WTC11 (cell line): Measurements from ENCODE around the gene GCAT.

Source experiments
- PREB ChIP-seq: sonication (generic); formaldehyde crosslinking; IDR thresholded peaks from 2 replicates; pipeline ENCODE4 v1.8.1; 2022; ENCODE audit warnings: mild to moderate bottlenecking, missing genetic modification reagents, moderate library complexity, borderline replicate concordance
- SP1 ChIP-seq: sonication (generic); formaldehyde crosslinking; conservative IDR thresholded peaks from 2 replicates; pipeline ENCODE4 v1.8.1; 2022; ENCODE audit warnings: missing genetic modification reagents
- TEAD1 ChIP-seq: sonication (generic); formaldehyde crosslinking; IDR thresholded peaks from 2 replicates; pipeline ENCODE4 v1.8.0; 2022; ENCODE audit warnings: mild to moderate bottlenecking, missing genetic modification reagents
- TEAD4 ChIP-seq: sonication (generic); formaldehyde crosslinking; IDR thresholded peaks from 2 replicates; pipeline ENCODE4 v1.8.0; 2022; ENCODE audit warnings: mild to moderate bottlenecking, missing genetic modification reagents
- ZBTB43 ChIP-seq: sonication (generic); formaldehyde crosslinking; IDR thresholded peaks from 2 replicates; pipeline ENCODE4 v1.8.1; 2023; ENCODE audit warnings: mild to moderate bottlenecking, missing genetic modification reagents
- ZNF416 ChIP-seq: fragments of 250-450 bp; sonication (Bioruptor Pico); IDR thresholded peaks from 2 replicates; pipeline ENCODE4 v1.9.0; 2021; ENCODE audit warnings: mild to moderate bottlenecking, inconsistent platforms
- TF ChIP-seq, protein P1 (sequence below): sonication (generic); formaldehyde crosslinking; IDR thresholded peaks from 2 replicates; pipeline ENCODE4 v1.8.1; 2022; ENCODE audit warnings: missing genetic modification reagents, borderline replicate concordance
- TF ChIP-seq, protein P2 (sequence below): fragments of 200-600 bp; IDR thresholded peaks from 2 replicates; pipeline ENCODE4 v1.8.0; 2022; ENCODE audit warnings: antibody characterized with exemption

- TF ChIP-seq SP1 (CRISPR knock-in tag): no peak
- TF ChIP-seq ZBTB43 (CRISPR knock-in tag): no peak
- TF ChIP-seq, protein P1, sequence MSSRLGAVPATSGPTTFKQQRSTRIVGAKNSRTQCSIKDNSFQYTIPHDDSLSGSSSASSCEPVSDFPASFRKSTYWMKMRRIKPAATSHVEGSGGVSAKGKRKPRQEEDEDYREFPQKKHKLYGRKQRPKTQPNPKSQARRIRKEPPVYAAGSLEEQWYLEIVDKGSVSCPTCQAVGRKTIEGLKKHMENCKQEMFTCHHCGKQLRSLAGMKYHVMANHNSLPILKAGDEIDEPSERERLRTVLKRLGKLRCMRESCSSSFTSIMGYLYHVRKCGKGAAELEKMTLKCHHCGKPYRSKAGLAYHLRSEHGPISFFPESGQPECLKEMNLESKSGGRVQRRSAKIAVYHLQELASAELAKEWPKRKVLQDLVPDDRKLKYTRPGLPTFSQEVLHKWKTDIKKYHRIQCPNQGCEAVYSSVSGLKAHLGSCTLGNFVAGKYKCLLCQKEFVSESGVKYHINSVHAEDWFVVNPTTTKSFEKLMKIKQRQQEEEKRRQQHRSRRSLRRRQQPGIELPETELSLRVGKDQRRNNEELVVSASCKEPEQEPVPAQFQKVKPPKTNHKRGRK (CRISPR knock-in tag): no peak
- no peak for TF ChIP-seq PREB (CRISPR knock-in tag)
- no peak for TF ChIP-seq TEAD4 (CRISPR knock-in tag)
- TF ChIP-seq, protein P2, sequence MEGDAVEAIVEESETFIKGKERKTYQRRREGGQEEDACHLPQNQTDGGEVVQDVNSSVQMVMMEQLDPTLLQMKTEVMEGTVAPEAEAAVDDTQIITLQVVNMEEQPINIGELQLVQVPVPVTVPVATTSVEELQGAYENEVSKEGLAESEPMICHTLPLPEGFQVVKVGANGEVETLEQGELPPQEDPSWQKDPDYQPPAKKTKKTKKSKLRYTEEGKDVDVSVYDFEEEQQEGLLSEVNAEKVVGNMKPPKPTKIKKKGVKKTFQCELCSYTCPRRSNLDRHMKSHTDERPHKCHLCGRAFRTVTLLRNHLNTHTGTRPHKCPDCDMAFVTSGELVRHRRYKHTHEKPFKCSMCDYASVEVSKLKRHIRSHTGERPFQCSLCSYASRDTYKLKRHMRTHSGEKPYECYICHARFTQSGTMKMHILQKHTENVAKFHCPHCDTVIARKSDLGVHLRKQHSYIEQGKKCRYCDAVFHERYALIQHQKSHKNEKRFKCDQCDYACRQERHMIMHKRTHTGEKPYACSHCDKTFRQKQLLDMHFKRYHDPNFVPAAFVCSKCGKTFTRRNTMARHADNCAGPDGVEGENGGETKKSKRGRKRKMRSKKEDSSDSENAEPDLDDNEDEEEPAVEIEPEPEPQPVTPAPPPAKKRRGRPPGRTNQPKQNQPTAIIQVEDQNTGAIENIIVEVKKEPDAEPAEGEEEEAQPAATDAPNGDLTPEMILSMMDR: no peak
- no peak for TF ChIP-seq TEAD1 (CRISPR knock-in tag)
- no peak for TF ChIP-seq ZNF416
Observed at GRCh38 chr22:37760152-37760551, 47.6 kb upstream of the GCAT start.
